ENCODE data around the gene PLXNA2. TPM values are rescaled to one million over a fixed set of nuclear protein-coding genes. Genes with fewer than 3 reads are reported as not detected.

The PLXNA2 gene
- total RNA-seq, 1 donor from 2014 or later, result 1.7 TPM

- no peaks in the 10 kb centered on the region for H3K36me3 ChIP-seq
- no peak overlapping the region for H2AFZ ChIP-seq (replicated peaks)
Observed at GRCh38 chr1:208036106-208036808, 207.9 kb downstream of the PLXNA2 start.

GRCh38 chr1:208034135-208034534 lies 210.0 kb downstream of the PLXNA2 start:
- H3K4me3 ChIP-seq, result no peak overlapping the region
- Mint-ChIP-seq H3K4me1 (peaks cover 8% of the 10 kb centered on the region), H3K4me3 (no peak overlapping the region), H3K27ac (no peak overlapping the region), H3K9me3 (no peaks in the 10 kb centered on the region), H3K36me3 (peaks cover 28% of the 10 kb centered on the region), H3K27me3 (ENCODE audit: insufficient read depth, low read depth) (peaks cover 2% of the 10 kb centered on the region)
- TF ChIP-seq EZH2 (IDR thresholded peaks at IDR 0.05), result no peak
- TF ChIP-seq CTCF (IDR thresholded peaks at IDR 0.05), result no peak
- TF ChIP-seq EZH2phosphoT487 (IDR thresholded peaks at IDR 0.05), result no peak
- H3K4me2 ChIP-seq, result no peak overlapping the region
- H3F3A ChIP-seq (ENCODE audit: low read depth), result no peaks in the 10 kb centered on the region
- H4K20me1 ChIP-seq (ENCODE audit: low read depth), result no peaks in the 10 kb centered on the region
- no peak overlapping the region for H3K9ac ChIP-seq
- no peaks in the 10 kb centered on the region for H3K27me3 ChIP-seq
- H3K9me3 ChIP-seq (ENCODE audit: low read depth), result no peaks in the 10 kb centered on the region
- no peaks in the 10 kb centered on the region for H3K79me2 ChIP-seq (ENCODE audit: low read depth)
- peaks cover 6% of the 10 kb centered on the region for H3K4me1 ChIP-seq
- no peaks in the 10 kb centered on the region for H3K36me3 ChIP-seq
- no peak for DNase-seq (ENCODE audit: low spot score)
- H3K27ac ChIP-seq, result no peak overlapping the region
- no peak overlapping the region for H2AFZ ChIP-seq (replicated peaks)

More at GRCh38 chr1:208036106-208036808, 207.9 kb downstream of the PLXNA2 start:
- Histone ChIP-seq H3K27me3 (no peaks in the 10 kb centered on the region), H3K4me3 (no peak overlapping the region), H3K9me3 (ENCODE audit: low read depth) (no peaks in the 10 kb centered on the region), H3F3A (ENCODE audit: low read depth) (peaks cover 15% of the 10 kb centered on the region), H3K4me2 (no peak overlapping the region), H3K9ac (no peak overlapping the region), H3K79me2 (ENCODE audit: low read depth) (no peaks in the 10 kb centered on the region), H3K4me1 (peaks cover 14% of the 10 kb centered on the region), H4K20me1 (ENCODE audit: low read depth) (no peaks in the 10 kb centered on the region), H3K27ac (no peak overlapping the region)
- peaks cover 2% of the 10 kb centered on the region for H3K27me3 Mint-ChIP-seq (ENCODE audit: insufficient read depth, low read depth)
- no peak overlapping the region for H3K4me3 Mint-ChIP-seq
- H3K36me3 Mint-ChIP-seq, result peaks cover 24% of the 10 kb centered on the region
- H3K27ac Mint-ChIP-seq, result no peak overlapping the region
- no peak for DNase-seq (ENCODE audit: low spot score)
- TF ChIP-seq EZH2phosphoT487 (IDR thresholded peaks at IDR 0.05) (no peak), CTCF (IDR thresholded peaks at IDR 0.05) (no peak), EZH2 (IDR thresholded peaks at IDR 0.05) (no peak)
- H3K9me3 Mint-ChIP-seq, result no peaks in the 10 kb centered on the region
- H3K4me1 Mint-ChIP-seq, result peaks cover 3% of the 10 kb centered on the region

- no peaks in the 10 kb centered on the region for H3K79me2 ChIP-seq (ENCODE audit: low read depth)
- H3K36me3 Mint-ChIP-seq, result peaks cover 34% of the 10 kb centered on the region
- H3K4me2 ChIP-seq, result no peak overlapping the region
- H3K9me3 ChIP-seq (ENCODE audit: low read depth), result no peaks in the 10 kb centered on the region
- H2AFZ ChIP-seq (replicated peaks), result no peak overlapping the region
- H3K4me3 ChIP-seq, result no peak overlapping the region
- no peak overlapping the region for H3K27ac ChIP-seq
- TF ChIP-seq CTCF (IDR thresholded peaks at IDR 0.05), result no peak
- TF ChIP-seq EZH2phosphoT487 (IDR thresholded peaks at IDR 0.05), result no peak
- TF ChIP-seq EZH2 (IDR thresholded peaks at IDR 0.05), result no peak
- DNase-seq (ENCODE audit: low spot score), result no peak
- H3K27ac Mint-ChIP-seq, result no peak overlapping the region
- H3K4me3 Mint-ChIP-seq, result no peak overlapping the region
- no peaks in the 10 kb centered on the region for H4K20me1 ChIP-seq (ENCODE audit: low read depth)
- H3K9me3 Mint-ChIP-seq, result no peaks in the 10 kb centered on the region
- H3K36me3 ChIP-seq, result no peaks in the 10 kb centered on the region
- H3K4me1 Mint-ChIP-seq, result peaks cover 11% of the 10 kb centered on the region
- peaks cover 2% of the 10 kb centered on the region for H3K27me3 Mint-ChIP-seq (ENCODE audit: insufficient read depth, low read depth)
- H3K9ac ChIP-seq, result no peak overlapping the region
- no peaks in the 10 kb centered on the region for H3F3A ChIP-seq (ENCODE audit: low read depth)
- no peaks in the 10 kb centered on the region for H3K27me3 ChIP-seq
- peaks cover 6% of the 10 kb centered on the region for H3K4me1 ChIP-seq
Observed at GRCh38 chr1:208033236-208033635, 210.9 kb downstream of the PLXNA2 start.
